Measurements from ENCODE around the gene TMEM223.

DNA sequence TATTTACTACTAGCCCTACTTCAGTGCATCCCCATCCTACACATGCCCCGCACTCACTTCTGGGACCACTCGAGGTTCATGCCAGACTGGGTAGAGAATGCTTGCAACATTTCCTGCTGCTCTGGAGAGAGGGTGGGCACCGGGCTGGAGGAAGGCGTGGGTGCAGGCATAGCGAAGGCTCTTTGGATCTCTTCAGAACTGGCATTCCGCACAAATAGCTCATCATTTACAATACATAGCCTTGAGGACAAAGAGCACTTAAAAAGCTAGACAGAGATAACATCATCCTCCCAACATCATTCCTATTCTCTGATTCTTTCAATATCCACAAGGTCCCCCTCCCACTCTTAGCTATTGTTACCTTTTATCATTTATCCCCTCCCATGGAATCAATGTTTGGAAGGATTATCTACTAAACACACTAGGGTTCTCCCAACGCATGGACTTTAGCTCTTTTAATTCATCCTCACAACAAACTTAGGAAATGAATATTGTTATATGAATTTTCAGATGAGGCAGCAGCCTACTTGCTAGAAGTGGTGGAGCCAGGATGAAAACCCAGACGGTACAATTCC, 2.5 kb upstream of the TMEM223 start:
- TF ChIP-seq, protein P1, sequence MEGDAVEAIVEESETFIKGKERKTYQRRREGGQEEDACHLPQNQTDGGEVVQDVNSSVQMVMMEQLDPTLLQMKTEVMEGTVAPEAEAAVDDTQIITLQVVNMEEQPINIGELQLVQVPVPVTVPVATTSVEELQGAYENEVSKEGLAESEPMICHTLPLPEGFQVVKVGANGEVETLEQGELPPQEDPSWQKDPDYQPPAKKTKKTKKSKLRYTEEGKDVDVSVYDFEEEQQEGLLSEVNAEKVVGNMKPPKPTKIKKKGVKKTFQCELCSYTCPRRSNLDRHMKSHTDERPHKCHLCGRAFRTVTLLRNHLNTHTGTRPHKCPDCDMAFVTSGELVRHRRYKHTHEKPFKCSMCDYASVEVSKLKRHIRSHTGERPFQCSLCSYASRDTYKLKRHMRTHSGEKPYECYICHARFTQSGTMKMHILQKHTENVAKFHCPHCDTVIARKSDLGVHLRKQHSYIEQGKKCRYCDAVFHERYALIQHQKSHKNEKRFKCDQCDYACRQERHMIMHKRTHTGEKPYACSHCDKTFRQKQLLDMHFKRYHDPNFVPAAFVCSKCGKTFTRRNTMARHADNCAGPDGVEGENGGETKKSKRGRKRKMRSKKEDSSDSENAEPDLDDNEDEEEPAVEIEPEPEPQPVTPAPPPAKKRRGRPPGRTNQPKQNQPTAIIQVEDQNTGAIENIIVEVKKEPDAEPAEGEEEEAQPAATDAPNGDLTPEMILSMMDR (IDR thresholded peaks at IDR 0.05) = no peak
- no peak for TF ChIP-seq POLR2A (IDR thresholded peaks at IDR 0.05)
